Fibroblast of lung (primary cell): ENCODE data around the gene CFAP97D1.

Experiments
- EZH2 ChIP-seq: IDR thresholded peaks from 2 replicates; pipeline ENCODE4 v1.5.1; 2012; ENCODE audit warnings: low read length, control low read depth, mild to moderate bottlenecking; ENCODE audit errors: missing control alignments
- TF ChIP-seq, protein P1 (sequence below), 2 donors: IDR thresholded peaks in 1 of 2; conservative IDR thresholded peaks in 1 of 2; 1 replicate in 1 of 2; 2 replicates in 1 of 2; pipeline ENCODE4 v1.5.1; 2011 to 2012; ENCODE audit warnings: low read length in 2 of 2, control low read depth in 1 of 2, inconsistent platforms in 1 of 2, low read depth in 1 of 2, mild to moderate bottlenecking in 1 of 2

DNA sequence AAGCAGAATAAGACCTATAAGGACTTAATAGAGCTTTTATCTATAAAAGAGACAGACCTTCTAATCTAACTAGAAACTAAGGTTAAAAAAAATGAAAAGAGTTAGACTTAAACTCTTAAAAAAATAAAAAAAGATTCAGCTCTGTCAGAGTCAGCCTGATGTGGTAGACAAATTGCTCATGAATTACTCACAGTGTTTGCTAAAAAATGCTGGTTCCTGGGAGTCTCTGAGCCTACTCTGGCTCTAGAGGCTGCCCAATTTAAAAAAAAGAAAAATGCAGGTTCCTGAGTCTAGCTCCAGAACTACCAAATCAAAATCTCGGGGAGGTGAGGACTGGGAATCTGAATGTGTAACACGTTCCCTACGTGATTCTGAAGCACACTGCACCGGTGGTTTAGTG is 39.7 kb upstream of the CFAP97D1 start:
- TF ChIP-seq, protein P1, sequence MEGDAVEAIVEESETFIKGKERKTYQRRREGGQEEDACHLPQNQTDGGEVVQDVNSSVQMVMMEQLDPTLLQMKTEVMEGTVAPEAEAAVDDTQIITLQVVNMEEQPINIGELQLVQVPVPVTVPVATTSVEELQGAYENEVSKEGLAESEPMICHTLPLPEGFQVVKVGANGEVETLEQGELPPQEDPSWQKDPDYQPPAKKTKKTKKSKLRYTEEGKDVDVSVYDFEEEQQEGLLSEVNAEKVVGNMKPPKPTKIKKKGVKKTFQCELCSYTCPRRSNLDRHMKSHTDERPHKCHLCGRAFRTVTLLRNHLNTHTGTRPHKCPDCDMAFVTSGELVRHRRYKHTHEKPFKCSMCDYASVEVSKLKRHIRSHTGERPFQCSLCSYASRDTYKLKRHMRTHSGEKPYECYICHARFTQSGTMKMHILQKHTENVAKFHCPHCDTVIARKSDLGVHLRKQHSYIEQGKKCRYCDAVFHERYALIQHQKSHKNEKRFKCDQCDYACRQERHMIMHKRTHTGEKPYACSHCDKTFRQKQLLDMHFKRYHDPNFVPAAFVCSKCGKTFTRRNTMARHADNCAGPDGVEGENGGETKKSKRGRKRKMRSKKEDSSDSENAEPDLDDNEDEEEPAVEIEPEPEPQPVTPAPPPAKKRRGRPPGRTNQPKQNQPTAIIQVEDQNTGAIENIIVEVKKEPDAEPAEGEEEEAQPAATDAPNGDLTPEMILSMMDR (conservative IDR thresholded peaks at IDR 0.05 in 1 of 2, IDR thresholded peaks at IDR 0.05 in 1 of 2; ENCODE audit: low read depth in 1 of 2, low read length in 2 of 2), result no peak
- no peak for TF ChIP-seq EZH2
